GM19099 (cell line): ENCODE measurements around the gene COBLL1.

ENCODE experiments used
- POLR2A ChIP-seq: IDR thresholded peaks from 3 replicates; pipeline ENCODE4 v1.6.1; 2011; ENCODE audit warnings: low read depth; ENCODE audit not compliant: insufficient read length; ENCODE audit errors: extremely low read depth

COBLL1 gene

GRCh38 chr2:164786787-164787186 lies 54.8 kb downstream of the COBLL1 start:
- TF ChIP-seq POLR2A, result no peak

DNA sequence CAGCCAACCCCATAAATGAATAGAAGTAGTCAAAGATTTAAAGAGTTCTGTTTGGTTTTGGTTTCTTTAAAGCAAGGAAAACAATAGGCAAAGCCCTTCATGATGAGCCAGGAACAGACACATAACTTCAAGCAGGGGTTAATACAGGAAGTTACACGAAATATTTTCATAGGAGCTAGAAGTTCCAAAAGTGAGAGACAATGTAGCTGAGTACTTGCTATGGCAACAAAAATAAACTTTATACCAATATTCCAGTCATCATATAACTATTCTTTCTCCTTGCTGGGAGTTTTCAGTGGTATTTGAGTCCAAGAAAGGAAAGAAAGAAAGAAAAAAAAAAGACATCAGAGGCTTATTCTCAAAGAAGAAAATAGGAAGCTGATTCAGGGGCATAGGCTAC lies 56.2 kb downstream of the COBLL1 start:
- TF ChIP-seq POLR2A, result no peak

- TF ChIP-seq POLR2A, result no peak
These were observed 57.2 kb downstream of the COBLL1 start for GRCh38 chr2:164784376-164784775.

- TF ChIP-seq POLR2A, result no peak
These were observed 59.3 kb downstream of the COBLL1 start for GRCh38 chr2:164782323-164782722.

DNA sequence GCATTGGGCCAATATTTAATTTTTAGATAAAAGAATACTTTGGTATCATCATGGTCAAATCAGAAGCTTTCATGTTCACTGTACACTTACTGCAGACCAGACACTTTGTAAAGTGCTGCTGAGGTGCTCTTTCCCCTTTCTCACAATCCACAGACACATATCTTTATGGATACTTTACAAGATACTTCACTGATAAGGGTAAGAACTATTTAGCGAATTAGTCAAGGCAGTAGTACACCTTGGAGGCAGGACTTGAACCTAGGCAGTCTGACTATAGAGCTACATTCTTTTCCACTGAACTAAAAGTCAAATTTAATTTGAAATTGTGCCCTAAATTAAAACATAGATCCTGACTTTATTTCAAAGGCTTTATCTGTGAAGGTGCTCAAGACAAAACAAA lies 60.2 kb downstream of the COBLL1 start:
- no peak for TF ChIP-seq POLR2A

DNA sequence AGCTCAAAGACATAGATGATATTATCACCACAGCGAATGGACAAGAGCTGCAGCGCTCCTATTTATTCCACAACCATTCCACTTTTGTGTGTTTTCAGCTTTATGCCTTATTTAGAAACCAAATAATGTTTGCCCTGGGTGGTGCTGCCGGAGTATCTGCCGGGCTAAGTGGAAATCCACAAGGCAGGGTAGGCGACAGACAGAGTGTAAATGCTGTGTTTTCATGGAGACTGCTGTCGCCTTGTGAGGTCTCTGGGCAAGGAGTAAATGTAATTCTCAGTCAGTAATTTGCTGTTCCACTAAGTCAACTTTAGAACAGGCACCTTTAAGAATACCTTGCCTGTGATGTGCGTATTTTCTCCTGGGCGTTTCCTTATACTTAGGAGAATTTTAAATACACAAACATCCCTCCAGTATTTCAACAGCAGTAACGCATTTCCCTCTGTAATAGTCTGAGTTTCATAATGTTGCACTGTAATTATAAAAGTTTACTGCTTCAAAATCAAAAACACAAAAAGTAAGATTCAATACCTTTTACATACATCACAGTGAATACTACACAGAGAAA lies 60.9 kb downstream of the COBLL1 start:
- no peak for TF ChIP-seq POLR2A

- TF ChIP-seq POLR2A, result no peak
These were observed 62.1 kb downstream of the COBLL1 start for GRCh38 chr2:164779383-164780057.

DNA sequence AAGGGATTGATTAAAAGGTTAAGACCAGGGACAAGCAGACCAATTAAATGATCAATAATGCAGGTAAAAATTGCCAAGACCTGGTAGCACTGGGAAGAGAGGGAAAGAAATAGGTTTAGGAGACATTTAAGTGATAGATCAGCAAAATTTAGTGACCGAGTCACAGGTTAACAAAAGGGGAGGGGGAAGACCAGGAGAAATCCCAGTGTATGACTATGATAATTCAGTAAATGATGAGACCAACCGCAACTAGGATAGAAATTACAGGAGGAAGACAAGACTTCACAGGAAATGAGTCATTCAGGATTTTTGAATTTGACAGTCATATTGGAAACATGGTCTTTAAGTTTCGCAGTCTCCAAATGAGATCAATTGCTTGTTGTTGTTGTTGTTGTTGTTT lies 62.9 kb downstream of the COBLL1 start:
- no peak for TF ChIP-seq POLR2A

GRCh38 chr2:164777847-164778461 lies 63.7 kb downstream of the COBLL1 start:
- TF ChIP-seq POLR2A, result no peak

- TF ChIP-seq POLR2A, result no peak
These were observed 68.0 kb downstream of the COBLL1 start for GRCh38 chr2:164773635-164774034.

DNA sequence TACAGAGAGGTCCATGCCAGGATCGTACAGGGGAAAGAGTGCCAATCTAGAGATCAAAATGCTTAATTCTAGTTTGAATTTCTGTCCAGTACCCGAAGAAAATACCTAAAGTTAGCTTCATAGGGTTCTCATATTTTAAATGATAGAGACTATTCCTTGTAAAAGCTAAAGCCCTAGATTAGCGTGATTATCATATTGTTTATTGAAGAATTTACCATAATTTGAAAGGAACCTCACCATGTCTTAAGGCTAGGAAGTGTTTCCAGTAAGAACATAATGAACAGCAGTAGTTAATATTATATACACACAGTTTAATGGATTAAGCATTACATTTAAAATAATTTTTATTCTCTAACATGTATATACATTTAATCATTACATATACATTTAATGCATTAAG lies 68.5 kb downstream of the COBLL1 start:
- no peak for TF ChIP-seq POLR2A

GRCh38 chr2:164771897-164772296 lies 69.7 kb downstream of the COBLL1 start:
- no peak for TF ChIP-seq POLR2A

DNA sequence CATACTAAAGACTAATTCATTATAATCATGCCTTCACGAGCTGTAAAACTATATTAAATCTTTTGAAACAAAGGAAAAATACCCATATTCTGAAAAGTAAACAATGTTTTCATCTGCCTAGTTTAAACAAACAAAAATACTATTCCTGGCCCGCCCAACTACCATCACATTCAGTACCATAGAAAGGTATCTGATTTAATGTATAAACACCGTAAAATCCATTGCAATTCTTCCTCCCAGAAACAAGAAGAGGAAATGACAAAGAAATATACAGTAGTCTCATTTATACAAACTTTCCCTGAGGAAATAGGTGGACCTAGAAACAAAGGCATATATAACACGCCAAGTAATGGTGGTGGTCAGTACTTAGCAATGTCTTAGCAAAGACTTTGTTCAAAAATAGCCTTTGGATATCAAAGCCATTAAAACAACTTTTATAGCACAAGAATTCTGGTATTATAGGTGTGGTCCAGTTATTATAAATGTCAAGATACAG lies 71.2 kb downstream of the COBLL1 start:
- TF ChIP-seq POLR2A, result no peak

GRCh38 chr2:164766954-164767320 lies 74.7 kb downstream of the COBLL1 start:
- no peak for TF ChIP-seq POLR2A

GRCh38 chr2:164766216-164766953 lies 75.2 kb downstream of the COBLL1 start:
- no peak for TF ChIP-seq POLR2A

DNA sequence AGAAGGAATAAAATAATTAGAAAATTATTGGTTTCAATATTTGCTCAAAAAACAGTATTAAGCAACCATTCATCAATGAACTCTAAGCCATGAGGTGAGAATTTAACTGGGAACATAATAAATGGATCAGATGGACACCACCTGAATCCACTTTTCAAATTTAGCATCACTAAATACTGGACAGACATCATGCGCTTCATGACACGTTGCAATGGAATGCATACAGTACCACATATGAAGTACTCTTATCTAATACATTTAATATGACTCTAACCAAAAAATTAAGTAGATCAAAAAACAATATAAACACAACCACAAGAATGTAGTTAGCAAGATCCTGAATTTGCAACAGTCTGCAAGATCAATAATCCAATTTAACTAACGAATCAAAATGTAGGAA lies 76.6 kb downstream of the COBLL1 start:
- no peak for TF ChIP-seq POLR2A
